HG02610 (cell line): ENCODE measurements around the gene QSOX1.

Source experiments
- ATAC-seq: cut with Tn5 transposase; IDR thresholded peaks from one replicate; pipeline ENCODE4 v1.9.1; 2021; ENCODE audit warnings: mild to moderate bottlenecking, moderate library complexity; ENCODE audit not compliant: unreplicated experiment

QSOX1 gene

DNA sequence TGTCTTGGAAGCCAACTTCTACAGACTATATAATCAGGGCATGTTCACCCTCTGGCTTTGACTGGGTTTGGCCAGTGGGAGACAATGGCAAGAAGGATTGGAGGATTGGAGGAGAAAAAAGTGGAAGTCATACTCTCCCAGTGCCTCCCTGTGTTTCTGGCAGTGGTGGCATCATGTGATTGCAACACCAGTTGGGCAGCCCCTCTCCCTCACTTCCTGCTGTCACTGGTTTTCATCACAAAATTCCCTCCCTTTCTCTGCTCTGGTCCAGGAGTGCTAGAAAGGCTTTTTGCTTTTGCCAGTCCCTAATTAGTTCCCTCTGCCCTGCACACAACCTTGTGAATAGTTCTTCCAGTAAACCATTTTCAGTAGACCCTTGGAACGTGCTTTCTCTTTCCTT lies 3.7 kb upstream of the QSOX1 start:
- ATAC-seq, result no peak

DNA sequence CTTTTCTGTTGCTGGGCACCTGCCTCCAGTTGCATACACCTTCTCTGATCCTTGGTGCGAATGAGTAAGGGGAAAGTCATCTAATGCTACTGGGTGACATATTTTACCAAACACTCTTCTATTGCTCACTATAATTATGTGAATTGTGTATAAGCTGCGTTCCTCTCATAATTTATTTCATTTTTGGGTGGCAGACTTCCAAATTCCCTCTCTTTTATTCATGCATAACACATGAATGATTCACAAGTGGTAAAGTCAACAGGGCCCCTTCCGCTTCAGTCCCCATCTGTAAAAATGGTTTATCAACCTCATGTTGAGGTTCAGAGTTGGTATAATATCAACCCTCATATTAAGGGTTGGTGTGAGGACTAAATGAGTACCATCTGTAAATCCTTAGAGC lies 3.2 kb upstream of the QSOX1 start:
- ATAC-seq, result no peak

DNA sequence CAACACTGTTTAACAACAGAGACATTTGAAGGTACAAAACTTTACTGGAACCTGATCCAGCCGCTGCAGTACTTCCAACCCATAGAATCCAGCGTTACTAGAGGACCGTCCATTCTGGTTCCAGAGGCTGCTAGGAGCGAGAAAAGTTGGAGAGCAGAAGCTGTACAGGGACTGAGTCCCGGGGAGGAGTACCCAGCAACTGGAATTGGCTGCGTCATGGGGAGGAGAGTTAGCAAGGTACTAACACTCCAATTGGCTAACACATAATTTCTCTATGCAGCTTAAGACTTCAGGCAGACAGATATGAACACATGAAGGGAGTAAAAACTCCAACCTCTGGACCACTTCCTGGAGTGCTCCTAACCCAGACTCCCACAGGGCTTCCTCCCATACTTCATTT lies 2.1 kb upstream of the QSOX1 start:
- no peak for ATAC-seq

DNA sequence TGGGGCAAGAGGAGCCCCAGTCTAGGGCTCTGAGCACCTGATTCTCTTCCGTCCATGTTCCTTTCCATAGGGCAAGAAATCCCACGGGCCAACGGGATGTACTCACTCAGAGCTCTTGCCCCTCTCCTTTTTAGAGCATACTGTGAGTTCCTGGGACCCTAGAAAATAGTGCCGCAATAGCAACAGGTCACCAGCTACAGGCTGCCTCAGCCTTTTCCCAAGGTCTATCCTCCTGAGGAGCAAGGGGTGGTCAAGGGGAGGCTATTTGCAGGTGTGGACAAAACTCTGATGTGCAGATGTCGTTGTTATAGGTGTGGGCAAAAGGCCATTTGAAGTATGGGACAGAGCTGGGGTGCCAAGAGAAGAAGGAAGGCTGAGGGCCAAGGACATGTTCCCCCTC lies 1.6 kb upstream of the QSOX1 start:
- ATAC-seq, result no peak

DNA sequence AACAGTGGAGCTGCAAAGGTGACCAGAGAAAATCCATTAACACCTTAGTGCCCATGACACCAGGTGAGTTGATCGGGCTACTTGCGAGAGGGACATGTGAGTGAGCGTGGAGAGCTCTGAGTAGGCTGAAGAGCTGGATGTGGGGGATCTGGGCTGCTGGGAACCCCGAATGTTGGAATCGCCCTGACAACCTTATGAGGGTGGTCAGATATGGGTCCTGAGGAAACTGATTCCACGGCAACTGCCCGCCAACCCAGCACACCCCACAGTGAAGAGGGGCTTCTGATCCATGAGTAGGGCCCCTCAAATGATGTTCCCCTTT lies 705 bp upstream of the QSOX1 start:
- ATAC-seq, result no peak

DNA sequence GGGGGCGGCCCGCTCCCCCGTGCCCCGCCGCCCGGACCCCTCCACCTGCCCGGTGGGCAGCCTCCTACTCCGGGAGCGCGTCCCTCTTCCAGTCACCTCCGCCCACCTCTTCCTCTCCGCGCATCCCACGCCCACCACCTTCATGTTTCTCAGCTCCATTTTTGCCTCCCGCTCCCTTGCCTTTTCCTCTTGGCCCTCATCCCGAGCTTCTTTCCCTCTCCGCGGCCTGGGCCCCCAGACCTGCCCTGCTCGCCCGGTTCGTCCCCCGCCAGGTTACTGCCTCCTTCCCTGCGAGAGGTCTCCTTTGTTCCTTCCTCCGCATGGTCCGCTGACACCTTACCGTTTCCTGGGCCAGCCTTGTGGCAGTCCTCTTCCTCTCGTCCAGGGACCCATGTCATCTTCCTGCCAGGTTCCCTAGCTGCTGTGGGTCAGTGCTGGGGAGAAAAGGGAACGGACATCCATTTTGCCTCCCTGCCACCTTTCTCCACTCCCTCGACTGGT lies 563 bp downstream of the QSOX1 start:
- no peak for ATAC-seq

DNA sequence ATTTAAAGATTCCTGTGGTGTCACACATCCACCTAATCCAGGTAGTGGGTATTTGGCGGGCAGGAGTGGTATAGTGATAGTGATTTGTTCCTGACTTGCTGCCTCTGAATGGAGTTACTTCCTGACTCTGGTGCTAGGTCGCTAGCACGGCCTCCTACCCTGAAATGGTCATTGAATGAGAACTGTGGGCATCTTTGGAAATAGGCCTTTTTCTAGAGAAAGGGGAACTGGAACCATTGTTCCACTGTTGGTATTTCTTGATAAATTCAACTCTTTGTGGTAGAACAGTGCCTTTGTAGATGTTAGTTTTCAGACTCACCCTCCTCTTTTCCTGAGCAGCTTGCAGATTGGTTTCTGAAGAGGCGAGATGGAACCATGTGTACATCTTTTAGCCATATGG lies 1.5 kb downstream of the QSOX1 start:
- ATAC-seq, result no peak

DNA sequence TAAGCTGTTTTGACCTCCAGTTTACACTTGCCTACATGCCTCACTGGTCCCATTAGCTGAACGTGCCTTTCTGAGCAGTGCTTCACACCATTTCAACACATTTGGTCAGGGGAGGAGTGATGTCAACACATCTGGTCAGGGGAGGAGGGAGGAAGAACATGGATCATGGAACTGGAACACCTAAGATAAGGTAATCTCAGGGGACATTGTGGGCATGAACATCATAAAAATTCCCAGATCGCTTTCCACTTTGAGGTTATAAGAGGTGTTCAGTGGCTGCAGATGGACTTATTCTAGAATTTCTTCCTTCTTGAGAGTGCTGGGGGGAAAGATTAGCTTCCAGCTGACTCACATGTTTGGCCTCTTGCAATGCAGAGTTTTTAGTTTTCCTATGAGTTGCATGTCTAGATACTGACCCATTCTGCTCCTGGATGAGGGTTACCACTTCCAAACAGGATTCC lies 2.0 kb downstream of the QSOX1 start:
- ATAC-seq, result no peak

DNA sequence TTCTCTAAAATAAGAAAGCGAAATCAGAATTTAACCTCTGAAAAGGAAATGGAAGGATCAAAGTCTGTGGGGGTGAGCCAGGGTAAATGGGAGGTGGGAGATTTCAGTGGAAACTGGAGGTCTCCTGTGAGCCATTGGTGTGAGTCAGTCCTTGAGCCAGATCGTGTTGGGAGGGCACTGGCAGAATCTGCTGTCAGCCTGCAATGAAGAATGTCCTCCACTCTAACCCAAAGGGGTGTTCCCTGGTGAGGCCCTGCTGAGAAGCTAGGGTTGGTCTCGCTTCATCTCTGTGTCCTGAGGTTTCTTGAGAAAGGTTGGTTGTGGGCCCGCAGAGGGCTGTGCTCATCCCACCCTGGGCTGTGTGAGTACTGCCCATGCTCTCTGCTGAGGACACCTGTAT lies 2.4 kb downstream of the QSOX1 start:
- ATAC-seq, result no peak

DNA sequence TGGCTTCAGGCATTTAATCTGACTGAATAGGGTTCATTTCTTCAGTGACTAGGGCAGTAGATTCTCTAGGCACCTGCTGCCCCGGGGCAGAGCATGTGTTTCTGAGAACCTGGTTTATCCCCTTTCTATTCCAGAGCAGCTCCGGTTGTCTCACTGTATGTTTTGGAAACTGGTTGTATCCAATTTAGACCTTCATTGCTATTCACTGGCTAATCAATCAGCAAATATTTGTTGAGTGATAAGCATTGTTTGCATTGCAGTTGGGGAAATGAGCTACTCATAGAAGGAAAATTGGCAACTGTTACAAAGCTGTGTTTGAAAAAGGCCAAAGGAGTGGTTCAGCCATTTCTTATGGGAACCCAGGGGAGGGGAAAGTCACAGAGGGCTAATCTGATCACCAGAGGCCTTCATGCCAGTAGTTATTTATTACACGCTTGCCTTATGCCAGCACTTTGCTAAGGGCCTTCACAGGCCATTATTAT lies 2.9 kb downstream of the QSOX1 start:
- ATAC-seq, result no peak

DNA sequence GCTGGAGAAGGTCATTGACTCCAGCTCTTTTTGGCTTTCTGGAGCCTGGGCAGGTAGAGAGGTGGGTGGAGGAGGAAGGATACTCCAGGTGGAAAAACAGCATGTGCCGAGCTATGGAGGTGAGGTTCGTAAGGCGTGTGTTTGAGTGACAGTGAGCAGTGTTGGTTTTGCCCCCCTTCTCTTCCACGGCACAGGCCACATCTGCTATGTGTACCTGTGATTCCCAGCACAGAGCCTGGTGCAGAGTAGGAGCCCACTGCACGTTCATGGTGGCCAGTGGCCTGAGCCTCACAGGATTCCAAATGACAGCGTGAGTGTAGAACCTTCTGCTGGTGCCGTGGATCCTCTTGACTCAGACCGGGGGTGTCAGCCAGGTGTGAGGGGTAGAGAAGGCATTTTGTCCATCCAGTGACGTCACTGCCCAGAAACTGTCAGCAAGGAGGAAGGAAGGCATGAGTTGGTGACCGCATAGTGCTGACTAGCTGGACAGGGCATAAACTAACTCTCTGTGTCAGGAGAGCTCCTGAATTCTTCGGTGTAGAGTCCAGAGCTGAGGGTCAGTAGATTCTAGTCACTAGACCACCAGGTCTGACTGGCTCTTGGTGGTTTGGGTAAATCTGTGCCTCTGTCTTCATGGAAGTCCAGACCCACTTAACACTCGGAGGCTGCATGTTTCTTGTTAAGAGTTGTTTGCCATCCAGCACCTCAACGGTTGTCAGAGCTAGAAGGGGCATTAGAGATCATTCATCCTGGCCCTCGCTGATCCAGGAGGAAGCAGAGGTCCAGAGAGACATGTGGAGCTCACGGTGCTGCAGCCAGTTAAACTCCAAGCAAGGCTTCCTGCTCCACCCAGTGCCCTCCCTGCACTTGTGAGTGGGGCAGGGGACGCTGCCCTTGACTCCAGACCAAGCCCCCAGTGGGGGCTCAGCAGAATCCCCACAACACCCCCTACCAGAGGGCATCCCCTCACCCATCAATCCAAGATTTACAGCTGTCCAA lies 3.8 kb downstream of the QSOX1 start:
- ATAC-seq, result no peak

DNA sequence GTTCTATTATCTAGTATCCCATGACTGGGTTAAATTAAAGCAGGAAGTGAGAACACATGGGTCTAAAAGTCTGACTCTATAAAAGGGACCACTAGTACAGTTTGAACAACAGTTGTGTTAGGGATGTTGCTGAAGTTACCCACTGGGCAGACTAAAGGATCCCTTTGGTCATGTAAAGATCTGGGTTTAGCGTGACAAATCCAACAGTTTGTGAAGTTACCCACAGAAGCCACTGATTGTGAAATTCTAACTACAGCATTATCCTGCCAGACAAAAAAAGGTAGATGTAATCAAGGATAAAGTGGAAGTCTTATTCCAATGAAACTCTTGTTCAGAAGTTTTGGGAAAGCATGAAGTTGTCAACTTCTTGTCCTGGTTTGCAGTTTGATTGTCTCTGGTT lies 5.7 kb downstream of the QSOX1 start:
- ATAC-seq, result no peak

DNA sequence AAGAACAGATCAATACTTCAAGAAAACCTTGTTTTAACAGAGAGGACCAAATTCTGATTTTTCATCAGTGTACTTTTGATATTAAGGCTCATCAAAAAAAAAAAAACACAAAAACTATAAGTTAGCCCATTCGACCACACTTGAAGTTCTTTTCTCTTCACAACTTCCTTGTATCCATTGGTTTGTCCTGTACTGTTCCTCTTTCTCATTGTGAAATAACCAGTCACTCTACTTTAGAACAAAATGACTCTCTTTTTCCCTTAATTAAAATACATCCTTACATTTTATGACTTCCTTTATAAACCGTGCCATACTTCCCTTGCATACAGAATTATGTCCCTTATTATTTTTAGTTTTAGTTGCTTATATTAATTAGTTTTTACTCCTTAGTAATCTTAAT lies 8.4 kb downstream of the QSOX1 start:
- ATAC-seq, result no peak

DNA sequence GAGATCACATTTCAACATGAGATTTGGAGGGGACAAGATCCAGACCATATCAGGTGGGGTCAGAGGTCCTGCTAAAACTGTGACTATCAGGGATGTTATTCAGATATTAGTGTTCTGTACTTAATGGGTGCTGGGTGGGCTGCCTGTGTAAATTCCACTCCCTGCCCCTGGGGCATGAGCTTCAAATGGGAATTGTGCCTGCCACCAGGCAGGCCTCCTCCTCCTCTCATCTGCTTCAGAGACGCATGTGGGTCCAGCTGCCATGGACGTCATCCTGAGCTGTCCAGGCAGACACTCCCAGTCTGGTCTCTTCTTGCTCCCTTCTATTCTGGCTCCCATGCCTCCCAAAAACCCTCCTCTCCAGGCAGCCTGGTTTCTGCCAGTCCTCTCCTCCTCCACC lies 10.4 kb downstream of the QSOX1 start:
- no peak for ATAC-seq

DNA sequence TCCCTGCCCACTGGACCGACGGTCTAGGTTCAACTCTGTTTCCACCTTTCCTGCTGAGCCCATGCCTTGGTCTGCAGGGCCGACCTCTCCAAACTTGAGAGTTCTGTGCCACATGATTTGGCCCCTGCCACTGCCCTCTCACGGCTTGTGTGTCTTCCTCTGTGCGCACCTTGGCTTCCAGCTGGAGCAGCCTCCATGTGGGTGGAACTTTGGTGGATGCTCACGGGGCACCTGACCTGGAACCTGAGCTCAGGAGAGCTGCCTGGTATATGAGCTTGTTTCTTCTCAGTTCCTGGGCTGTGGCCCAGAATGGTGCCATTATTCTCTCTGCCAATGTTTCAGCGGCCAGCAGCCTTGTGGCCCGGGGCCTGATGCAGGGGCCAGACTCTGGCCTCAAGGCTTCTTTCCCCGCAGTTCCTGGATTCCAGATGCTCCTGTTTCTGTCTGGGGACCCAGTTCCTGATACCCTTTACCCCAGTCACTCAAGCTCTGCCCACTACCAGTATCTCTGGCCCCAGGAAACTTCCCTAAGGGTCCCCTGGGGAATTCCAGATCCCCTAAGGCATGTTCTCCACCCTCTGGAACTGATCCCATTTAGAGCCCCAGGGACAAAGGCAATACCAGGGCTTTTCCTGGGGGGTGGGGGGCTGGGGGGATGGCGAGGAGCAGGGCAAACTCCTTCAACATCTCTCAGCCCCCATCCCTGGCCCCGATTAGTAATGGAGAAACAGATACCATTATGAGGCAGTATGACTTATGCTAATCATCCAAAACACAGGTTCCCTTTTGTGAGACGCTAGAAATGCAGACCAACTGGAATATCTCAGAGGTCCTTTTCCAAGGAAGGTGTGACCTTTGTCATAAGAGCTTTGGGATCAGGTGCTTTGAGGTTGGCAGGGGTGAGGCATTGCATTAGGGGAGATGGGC lies 11.1 kb downstream of the QSOX1 start:
- ATAC-seq, result no peak

DNA sequence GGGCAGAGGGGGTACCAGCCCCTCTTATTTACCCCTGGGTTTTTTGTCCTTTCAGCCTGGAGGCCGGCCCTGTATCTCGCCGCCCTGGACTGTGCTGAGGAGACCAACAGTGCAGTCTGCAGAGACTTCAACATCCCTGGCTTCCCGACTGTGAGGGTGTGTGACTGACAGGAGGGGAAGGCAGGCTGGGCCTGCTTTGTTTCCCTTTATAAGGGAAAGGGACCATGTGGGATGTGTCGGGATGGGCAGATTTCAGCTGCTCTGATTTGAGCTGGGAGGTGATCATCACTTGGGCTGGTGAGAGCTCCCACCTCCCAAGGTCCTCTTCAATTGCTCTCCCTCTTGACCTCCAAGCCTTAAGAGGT lies 11.7 kb downstream of the QSOX1 start:
- no peak for ATAC-seq

DNA sequence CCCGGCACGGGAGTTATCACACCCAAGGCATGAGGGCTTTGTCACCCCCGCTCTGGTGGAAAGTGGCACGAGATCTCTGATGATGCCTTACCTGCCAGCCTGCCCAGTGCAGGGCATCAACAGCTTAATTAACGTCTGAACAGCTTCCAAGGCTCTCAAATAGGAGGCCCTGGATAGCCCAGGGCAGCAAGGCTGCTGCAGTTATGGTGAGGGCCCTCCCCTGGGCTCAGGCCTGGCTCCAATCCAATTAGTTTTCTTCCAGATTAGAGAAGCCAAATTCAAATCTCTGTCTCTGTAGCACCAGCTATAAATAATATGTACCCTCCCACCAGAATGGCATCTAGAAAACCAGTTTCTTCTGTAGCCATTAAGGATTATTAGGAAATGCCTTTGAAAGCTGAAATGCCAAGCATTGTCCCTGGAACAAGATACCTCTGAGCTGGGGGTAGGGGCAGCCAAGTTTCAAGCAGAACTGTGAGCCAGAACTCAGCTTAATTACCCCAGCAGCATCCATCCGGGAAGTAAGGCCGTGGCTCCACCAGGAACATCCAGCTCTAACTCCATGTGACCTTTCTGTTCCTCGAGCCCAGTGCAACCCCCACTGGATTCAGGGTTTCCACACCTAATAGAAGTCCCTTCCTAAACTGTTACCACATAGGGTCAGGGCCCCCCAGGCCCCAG lies 12.5 kb downstream of the QSOX1 start:
- ATAC-seq, result no peak

DNA sequence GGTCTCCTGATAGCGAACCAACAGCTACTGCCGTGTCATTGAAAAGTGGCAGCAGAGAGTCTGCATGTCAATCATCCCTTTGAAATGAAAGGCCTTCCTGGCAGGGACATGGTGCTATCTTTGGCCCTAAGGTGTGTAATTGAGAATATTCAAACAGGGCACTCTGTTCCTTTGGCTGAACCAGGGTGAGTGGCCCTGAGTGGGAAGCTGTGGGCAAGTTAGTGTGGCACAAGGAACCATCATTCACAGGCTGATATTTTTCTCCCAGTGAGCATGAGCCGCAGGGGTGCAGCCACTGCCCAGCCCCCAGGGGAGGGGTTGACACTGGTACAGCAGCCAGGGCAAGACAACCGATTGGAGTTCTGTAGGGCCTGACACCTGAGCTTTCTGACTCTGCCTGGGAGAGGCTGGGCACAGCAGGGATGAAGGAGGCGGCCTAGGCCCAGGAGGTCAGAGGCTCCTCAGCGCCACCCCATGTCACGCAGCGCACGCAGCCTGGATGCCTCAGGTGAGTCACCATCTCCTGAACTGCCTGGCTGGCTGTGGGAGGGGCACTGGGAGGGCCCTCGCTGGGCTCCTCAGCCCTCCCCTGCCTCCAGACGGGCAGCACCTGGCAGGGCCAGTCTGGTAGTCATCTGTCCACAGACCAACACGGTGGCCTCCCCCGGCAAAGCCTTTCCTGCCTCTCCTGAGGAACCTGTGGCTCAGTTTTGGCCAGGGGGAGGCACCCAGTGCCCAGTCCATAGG lies 13.2 kb downstream of the QSOX1 start:
- no peak for ATAC-seq

DNA sequence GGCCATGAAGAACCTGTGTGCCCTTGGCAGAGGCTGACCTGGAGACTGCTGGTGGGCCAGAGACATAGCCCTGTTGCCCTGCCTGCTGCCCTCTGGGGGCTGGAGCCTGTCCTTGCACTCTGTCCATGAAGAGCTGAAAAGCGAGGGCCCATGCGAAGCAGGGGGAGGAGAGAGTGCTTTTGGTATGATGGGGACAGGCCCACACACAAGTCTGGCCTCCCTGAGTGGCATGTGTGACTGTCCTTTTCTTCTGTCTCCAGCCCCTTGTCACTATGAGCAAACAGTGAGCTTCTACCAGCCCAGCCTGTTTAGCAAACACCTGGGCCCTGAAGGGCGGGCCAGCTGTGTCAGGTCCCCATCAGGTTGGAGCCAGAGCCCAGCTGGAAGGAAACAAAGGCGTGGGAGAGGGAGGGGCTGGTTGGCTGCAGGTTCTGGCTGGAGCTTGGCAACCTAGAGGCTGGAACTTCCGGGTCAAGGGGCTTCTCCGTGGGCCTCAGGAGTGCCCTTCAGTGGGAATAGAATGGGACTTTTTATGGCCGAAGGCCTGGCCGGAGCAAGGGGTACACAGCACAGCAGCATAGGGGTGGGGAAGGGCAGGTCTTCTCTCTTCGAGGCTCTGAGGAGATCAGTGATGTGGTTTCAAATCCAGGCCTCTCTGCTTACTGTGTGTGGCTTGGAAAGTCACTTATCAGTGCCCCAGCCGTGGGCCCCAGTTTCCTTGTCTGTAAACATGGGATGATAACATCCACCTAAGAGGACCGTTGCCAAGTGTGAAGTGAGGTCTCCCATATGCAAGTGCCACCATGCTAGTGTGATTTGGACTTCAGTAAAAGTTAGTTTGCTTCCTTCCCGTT lies 14.3 kb downstream of the QSOX1 start:
- no peak for ATAC-seq
